GM12878 (cell line): Measurements from ENCODE around the gene CSMD2. TPM values are rescaled to one million over a fixed set of nuclear protein-coding genes. Genes with fewer than 3 reads are reported as not detected.

Experiments used
- ATAC-seq: fragments of 200-7000 bp; cut with Tn5 transposase; 3 replicates; pipeline ENCODE4 v1.9.1; 2020; ENCODE audit warnings: mild to moderate bottlenecking, moderate library complexity
- BruUV-seq: library from RNA; stranded (reverse); fragments of 400-500 nt; replicated peaks from 2 replicates; lab custom pipeline; 2021; lab: Mats Ljungman, UMichigan
- CTCF ChIA-PET: fragments of 300-600 bp; sonication (Branson Sonifier 250); formaldehyde crosslinking; extraction: SDS; loops from one replicate; lab custom pipeline; 2021; ENCODE audit warnings: inconsistent platforms; lab: Yijun Ruan, JAX
- POLR2A ChIA-PET: fragments of 350-600 bp; formaldehyde crosslinking; extraction: SDS; loops from one replicate; lab custom pipeline; 2021; ENCODE audit warnings: inconsistent platforms; lab: Charles Lee
- RAD21 ChIA-PET: fragments of 300-600 bp; sonication (Branson Sonifier 250); formaldehyde crosslinking; loops from one replicate; lab custom pipeline; 2023; ENCODE audit warnings: antibody characterized with exemption; ENCODE audit not compliant: unreplicated experiment; lab: Charles Lee
- SMC1A ChIA-PET: fragments of 300-600 bp; sonication (Branson Sonifier 250); formaldehyde crosslinking; loops from one replicate; lab custom pipeline; 2023; ENCODE audit not compliant: unreplicated experiment, uncharacterized antibody; lab: Charles Lee
- DNase-seq: peaks from one replicate; pipeline ENCODE4 v3.0.0-alpha.2; 2011; ENCODE audit warnings: low read depth, low spot score
- FAIRE-seq: peaks from 3 replicates; lab custom pipeline; 2011; peaks lifted over from hg19 to GRCh38; lab: Jason Lieb, UNC
- H2AFZ ChIP-seq: 2 replicates; pipeline ENCODE4 v1.6.0; 2011; ENCODE audit warnings: low read depth, low read length, control low read depth; ENCODE audit not compliant: control insufficient read depth
- H3K27ac ChIP-seq: 2 replicates; pipeline ENCODE4 v1.5.1; 2011; ENCODE audit warnings: control low read depth; ENCODE audit not compliant: control insufficient read depth, insufficient read depth
- H3K27me3 ChIP-seq, 2 experiments: replicated peaks in 1 of 2; 2 replicates each; pipeline versions ENCODE4 v1.6.0 to v1.6.1; 2011; ENCODE audit warnings: low read length in 1 of 2; ENCODE audit not compliant: control insufficient read depth in 2 of 2, insufficient read depth in 2 of 2
- H3K36me3 ChIP-seq, 2 experiments: 2 replicates each; pipeline ENCODE4 v1.5.1; 2011; ENCODE audit warnings: low read length in 1 of 2; ENCODE audit not compliant: control insufficient read depth in 2 of 2, insufficient read depth in 2 of 2
- H3K4me1 ChIP-seq: 2 replicates; pipeline ENCODE4 v1.6.1; 2011; ENCODE audit warnings: mild to moderate bottlenecking, low read length, moderate library complexity, mixed read lengths; ENCODE audit not compliant: control insufficient read depth, insufficient read depth
- H3K4me2 ChIP-seq: 2 replicates; pipeline ENCODE4 v1.6.0; 2011; ENCODE audit warnings: control low read depth; ENCODE audit not compliant: control insufficient read depth, insufficient read depth
- H3K4me3 ChIP-seq: fragments of 200-600 bp; sonication (generic); 2 replicates; pipeline ENCODE4 v1.5.1; 2016
- H3K79me2 ChIP-seq: 2 replicates; pipeline ENCODE4 v1.6.0; 2011; ENCODE audit warnings: low read length; ENCODE audit not compliant: control insufficient read depth, insufficient read depth
- H3K9ac ChIP-seq: 2 replicates; pipeline ENCODE4 v1.8.0; 2011; ENCODE audit warnings: low read length, control low read depth, mixed read lengths; ENCODE audit not compliant: control insufficient read depth, insufficient read depth
- H3K9me3 ChIP-seq: replicated peaks from 3 replicates; pipeline ENCODE4 v1.5.1; 2011; ENCODE audit warnings: mild to moderate bottlenecking, low read length; ENCODE audit not compliant: control insufficient read depth, insufficient read depth
- H4K20me1 ChIP-seq: 2 replicates; pipeline ENCODE4 v1.6.0; 2011; ENCODE audit not compliant: control insufficient read depth, insufficient read depth
- EGR1 ChIP-seq, 2 experiments: IDR thresholded peaks; 1 replicate in 1 of 2; 2 replicates in 1 of 2; pipeline ENCODE4 v1.6.1; 2011 to 2012; ENCODE audit warnings: low read depth in 2 of 2, low read length in 2 of 2, borderline replicate concordance in 1 of 2, mild to moderate bottlenecking in 1 of 2, moderate library complexity in 1 of 2
- FOS ChIP-seq: IDR thresholded peaks from 3 replicates; pipeline ENCODE4 v1.6.1; 2011; ENCODE audit warnings: borderline replicate concordance; ENCODE audit not compliant: insufficient read length; ENCODE audit errors: extremely low read depth
- KDM1A ChIP-seq: fragments of 200-600 bp; sonication (generic); IDR thresholded peaks from 2 replicates; pipeline ENCODE4 v1.6.1; 2016; ENCODE audit warnings: borderline replicate concordance
- NFXL1 ChIP-seq: fragments of 450-650 bp; IDR thresholded peaks from 2 replicates; pipeline ENCODE4 v1.6.1; 2017; ENCODE audit warnings: antibody characterized with exemption, mild to moderate bottlenecking, borderline replicate concordance
- POLR2AphosphoS2 ChIP-seq: IDR thresholded peaks from 2 replicates; pipeline ENCODE4 v1.6.1; 2011; ENCODE audit warnings: low read depth, mild to moderate bottlenecking, low read length, improper control_type of control experiment, moderate library complexity
- RBBP5 ChIP-seq: fragments of 200-600 bp; sonication (generic); conservative IDR thresholded peaks from 2 replicates; pipeline ENCODE4 v1.6.1; 2016
- STAT1 ChIP-seq: fragments of 450-650 bp; conservative IDR thresholded peaks from 2 replicates; pipeline ENCODE4 v1.6.1; 2014; ENCODE audit warnings: antibody characterized with exemption, mild to moderate bottlenecking
- ZBED1 ChIP-seq: IDR thresholded peaks from 2 replicates; pipeline ENCODE4 v1.6.1; 2016; ENCODE audit warnings: borderline replicate concordance
- WGBS: methylation state at CpG from one replicate; pipeline ENCODE4 v1.1.6; 2016; ENCODE audit warnings: low lambda C conversion rate; ENCODE audit not compliant: insufficient replicate concordance, insufficient coverage; ENCODE audit errors: missing lambda C conversion rate; 5-methylcytosine and 5-hydroxymethylcytosine counted together
- in situ Hi-C: fragments of 300-500 bp; cut with MboI; formaldehyde crosslinking; loops from 9 replicates; pipeline ENCODE4 v1.14.3; 2018; ENCODE audit warnings: mixed read lengths
- intact Hi-C: fragments of 100-400 bp; cut with micrococcal nuclease; formaldehyde crosslinking; loops from one replicate; pipeline ENCODE4 v1.14.2; 2022; ENCODE audit not compliant: unreplicated experiment
- polyA plus RNA-seq, 11 experiments: library from polyadenylated mRNA; depleted of rRNA in 4 of 11; unstranded in 6 of 11; stranded (reverse) in 5 of 11; fragments of >200 nt; fragmentation: Nextera tagmentation in 4 of 11; fragmentation: Illumina TruSeq in 1 of 11; extraction: Ambion mirVana in 4 of 11; extraction: Trizol in 1 of 11; gene quantifications; 1 replicate in 1 of 11; 2 replicates in 10 of 11; pipeline versions ENCODE4 v1.2.1 to v1.2.3, GENCODE V29; 2011 to 2016; ENCODE audit warnings: inconsistent platforms in 2 of 11, missing spikeins in 2 of 11, low read depth in 1 of 11
- total RNA-seq, 4 experiments: library from RNA; depleted of rRNA in 3 of 4; stranded (reverse); fragments of >200 nt in 3 of 4; fragmentation: Illumina TruSeq in 1 of 4; extraction: Trizol in 1 of 4; gene quantifications; 2 replicates each; pipeline versions ENCODE4 v1.2.1 to v1.2.3, GENCODE V29; 2013 to 2021

The CSMD2 gene
- total and polyA plus RNA-seq, 10 of the 15 experiments (the other 5 are each of a cell fraction or from before 2014, with no cell fraction given), result under 0.01 TPM; not detected in 9

DNA sequence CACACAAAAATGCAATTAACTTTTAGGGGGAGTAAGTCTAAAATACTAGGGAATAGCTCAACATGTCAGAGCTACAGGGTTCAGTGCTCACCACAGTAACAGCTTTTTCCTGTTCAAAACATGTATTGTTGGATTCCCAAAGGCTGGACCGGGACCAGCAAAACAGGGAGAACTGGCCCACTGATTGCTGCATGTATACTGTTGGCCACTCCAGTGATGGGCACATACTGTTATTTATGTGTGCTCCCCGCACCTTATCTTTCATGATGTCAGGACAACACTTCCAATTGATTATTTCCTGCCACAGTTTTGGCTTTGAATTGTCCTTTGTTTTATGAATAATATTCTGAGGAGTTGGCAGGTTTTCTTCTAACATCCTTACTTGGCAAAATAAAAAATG lies 250.5 kb downstream of the CSMD2 start:
- RAD21 ChIA-PET, result no interaction called here
- Histone ChIP-seq H2AFZ (no peak overlapping the region), H3K36me3 (no peaks in the 10 kb centered on the region), H3K79me2 (no peaks in the 10 kb centered on the region), H3K4me2 (no peak overlapping the region), H4K20me1 (no peaks in the 10 kb centered on the region), H3K27ac (no peak overlapping the region), H3K4me1 (no peaks in the 10 kb centered on the region), H3K27me3 (no peaks in the 10 kb centered on the region)
- in situ Hi-C loops, result no loop called here
- intact Hi-C loops, result no loop called here
- POLR2A ChIA-PET, result no interaction called here
- SMC1A ChIA-PET, result no interaction called here
- WGBS, result 3% methylated on average over 2 of the region's 2 CpGs
- BruUV-seq, result no TSS peak
- no peak for TF ChIP-seq FOS
- TF ChIP-seq, all 136 proteins: peak for 0
- H3K4me3 ChIP-seq, result no peak overlapping the region
- no peak for FAIRE-seq
- no peak for ATAC-seq
- no peaks in the 10 kb centered on the region for H3K9me3 ChIP-seq
- DNase-seq, result no peak
- H3K9ac ChIP-seq, result no peak overlapping the region
- CTCF ChIA-PET, result interaction anchor here (1.0 kb wide), 1 partner anchor 9 kb away, joined by 3 read pairs; no protein-coding TSS in a partner anchor

DNA sequence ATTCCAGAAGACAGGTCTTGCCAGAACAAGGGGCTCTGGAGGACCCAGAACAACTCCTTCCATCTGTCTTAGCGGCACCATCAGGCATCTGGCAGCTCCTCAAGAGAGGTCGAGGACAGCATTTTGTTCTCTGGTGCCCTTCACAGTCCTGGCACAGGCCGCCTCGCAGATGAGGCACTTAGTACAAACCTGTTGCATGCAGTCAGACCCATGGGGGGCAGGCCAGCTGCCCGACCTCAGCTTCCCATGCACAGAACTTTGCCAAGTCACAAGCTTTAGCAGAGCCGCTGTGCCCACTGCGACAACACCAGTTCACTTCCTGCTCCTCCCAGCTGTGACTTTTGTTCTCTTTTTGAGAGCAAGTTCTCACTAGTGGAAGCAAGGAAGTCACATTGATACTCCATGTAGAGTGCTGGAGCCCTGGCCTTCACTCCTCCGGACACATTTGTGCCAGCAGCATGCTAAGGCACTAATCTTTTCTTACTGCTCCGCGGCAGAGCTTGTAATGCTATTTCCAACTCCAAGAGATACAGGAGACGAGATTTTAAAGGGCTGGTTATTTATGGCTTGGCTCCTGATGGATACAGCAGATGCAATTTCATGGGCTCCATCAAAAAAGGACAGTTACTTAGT lies 256.6 kb downstream of the CSMD2 start:
- no peak overlapping the region for H3K4me3 ChIP-seq
- SMC1A ChIA-PET, result no interaction called here
- CTCF ChIA-PET, result no interaction called here
- no peak for DNase-seq
- H3K36me3 ChIP-seq, result no peaks in the 10 kb centered on the region
- no peaks in the 10 kb centered on the region for H4K20me1 ChIP-seq
- no peaks in the 10 kb centered on the region for H3K27me3 ChIP-seq
- no peaks in the 10 kb centered on the region; the same call in 1 of the 2 replicates for H3K4me1 ChIP-seq
- POLR2A ChIA-PET, result no interaction called here
- RAD21 ChIA-PET, result no interaction called here
- H3K79me2 ChIP-seq, result no peaks in the 10 kb centered on the region
- H3K27ac ChIP-seq, result no peak overlapping the region
- TF ChIP-seq ZBED1, result no peak
- TF ChIP-seq NFXL1, result no peak
- no peak for TF ChIP-seq POLR2AphosphoS2
- TF ChIP-seq RBBP5, result no peak
- TF ChIP-seq EGR1 (IDR thresholded peaks at IDR 0.05; ENCODE audit: borderline replicate concordance in 1 of 2, low read depth in 2 of 2, low read length in 2 of 2), result no peak
- no peak for TF ChIP-seq STAT1
- TF ChIP-seq KDM1A, result no peak
- no TSS peak for BruUV-seq
- H3K9ac ChIP-seq, result no peak overlapping the region
- WGBS, result 55% methylated on average over 11 of the region's 11 CpGs
- in situ Hi-C loops, result no loop called here
- no peak for ATAC-seq
- no peak overlapping the region for H2AFZ ChIP-seq
- no peaks in the 10 kb centered on the region; the same call in 2 of the 3 replicates for H3K9me3 ChIP-seq
- no peak for FAIRE-seq
- no peak overlapping the region for H3K4me2 ChIP-seq
- intact Hi-C loops, result no loop called here
